Fibroblast of pulmonary artery (primary cell): ENCODE data around the gene DPP4.

ENCODE experiments used
- DNase-seq: peaks from one replicate; pipeline ENCODE4 v3.0.0-alpha.2; 2010; ENCODE audit warnings: low read depth
- H3K4me3 ChIP-seq: replicated peaks from 2 replicates; pipeline ENCODE4 v1.5.1; 2011; ENCODE audit warnings: low read depth, mild to moderate bottlenecking, control low read depth, low read length, moderate library complexity
- TF ChIP-seq, protein P1 (sequence below): IDR thresholded peaks from 2 replicates; pipeline ENCODE4 v1.5.1; 2011; ENCODE audit warnings: mild to moderate bottlenecking, control low read depth, low read length, inconsistent platforms; ENCODE audit errors: missing control alignments

The DPP4 gene

DNA sequence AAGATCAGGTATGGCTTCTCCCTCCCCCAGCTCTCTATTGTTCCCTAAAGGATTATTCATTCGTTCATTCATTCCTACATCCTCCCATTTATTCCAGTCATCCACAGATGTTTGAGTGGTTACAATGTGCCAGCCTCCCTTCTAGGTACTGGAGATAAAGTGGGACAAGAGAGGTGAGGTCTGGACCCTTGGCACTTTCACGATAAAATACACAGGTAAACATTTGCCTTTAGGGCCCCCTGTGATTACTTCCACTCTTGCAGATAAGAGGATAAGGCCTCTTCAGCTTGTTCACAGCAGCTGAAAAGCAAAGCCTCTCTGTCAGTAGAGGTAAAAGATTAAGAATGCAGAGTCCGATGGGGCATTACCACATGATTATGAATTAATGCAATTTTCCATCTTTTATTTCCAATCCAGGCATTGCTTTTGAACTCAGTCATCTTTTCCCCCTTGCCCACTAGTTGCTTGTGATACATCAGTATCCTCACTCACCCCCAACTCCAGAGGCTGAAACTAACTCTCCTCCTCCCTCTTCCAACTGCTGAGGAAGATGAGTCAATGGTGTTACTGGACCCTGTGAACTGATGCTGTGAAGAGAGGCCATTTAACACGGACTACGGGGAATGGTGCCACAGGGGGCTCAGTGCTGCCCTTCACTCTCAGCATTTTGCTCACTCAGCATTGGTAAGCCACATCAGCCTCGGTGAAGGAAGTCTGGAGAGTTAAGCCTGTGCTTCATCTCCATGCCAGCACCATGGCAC lies 1.1 kb upstream of the DPP4 start:
- no peak for DNase-seq
- TF ChIP-seq, protein P1, sequence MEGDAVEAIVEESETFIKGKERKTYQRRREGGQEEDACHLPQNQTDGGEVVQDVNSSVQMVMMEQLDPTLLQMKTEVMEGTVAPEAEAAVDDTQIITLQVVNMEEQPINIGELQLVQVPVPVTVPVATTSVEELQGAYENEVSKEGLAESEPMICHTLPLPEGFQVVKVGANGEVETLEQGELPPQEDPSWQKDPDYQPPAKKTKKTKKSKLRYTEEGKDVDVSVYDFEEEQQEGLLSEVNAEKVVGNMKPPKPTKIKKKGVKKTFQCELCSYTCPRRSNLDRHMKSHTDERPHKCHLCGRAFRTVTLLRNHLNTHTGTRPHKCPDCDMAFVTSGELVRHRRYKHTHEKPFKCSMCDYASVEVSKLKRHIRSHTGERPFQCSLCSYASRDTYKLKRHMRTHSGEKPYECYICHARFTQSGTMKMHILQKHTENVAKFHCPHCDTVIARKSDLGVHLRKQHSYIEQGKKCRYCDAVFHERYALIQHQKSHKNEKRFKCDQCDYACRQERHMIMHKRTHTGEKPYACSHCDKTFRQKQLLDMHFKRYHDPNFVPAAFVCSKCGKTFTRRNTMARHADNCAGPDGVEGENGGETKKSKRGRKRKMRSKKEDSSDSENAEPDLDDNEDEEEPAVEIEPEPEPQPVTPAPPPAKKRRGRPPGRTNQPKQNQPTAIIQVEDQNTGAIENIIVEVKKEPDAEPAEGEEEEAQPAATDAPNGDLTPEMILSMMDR = no peak
- H3K4me3 ChIP-seq = no peak overlapping the region

DNA sequence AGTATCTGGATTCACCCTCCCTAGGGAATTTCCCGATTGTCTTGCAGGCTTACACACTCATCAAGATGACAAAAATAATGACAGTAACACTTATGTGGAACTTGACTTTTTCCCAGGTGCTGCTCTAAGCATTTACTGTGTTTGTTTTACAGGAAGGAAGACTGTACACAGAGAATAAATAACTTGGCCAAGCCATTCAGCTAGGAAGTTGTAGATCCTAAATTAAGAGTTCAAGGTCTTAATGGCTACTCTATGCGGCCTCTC lies 549 bp upstream of the DPP4 start:
- no peak for DNase-seq
- TF ChIP-seq, protein P1 = no peak
- H3K4me3 ChIP-seq = peak overlapping the region; percentile 74

DNA sequence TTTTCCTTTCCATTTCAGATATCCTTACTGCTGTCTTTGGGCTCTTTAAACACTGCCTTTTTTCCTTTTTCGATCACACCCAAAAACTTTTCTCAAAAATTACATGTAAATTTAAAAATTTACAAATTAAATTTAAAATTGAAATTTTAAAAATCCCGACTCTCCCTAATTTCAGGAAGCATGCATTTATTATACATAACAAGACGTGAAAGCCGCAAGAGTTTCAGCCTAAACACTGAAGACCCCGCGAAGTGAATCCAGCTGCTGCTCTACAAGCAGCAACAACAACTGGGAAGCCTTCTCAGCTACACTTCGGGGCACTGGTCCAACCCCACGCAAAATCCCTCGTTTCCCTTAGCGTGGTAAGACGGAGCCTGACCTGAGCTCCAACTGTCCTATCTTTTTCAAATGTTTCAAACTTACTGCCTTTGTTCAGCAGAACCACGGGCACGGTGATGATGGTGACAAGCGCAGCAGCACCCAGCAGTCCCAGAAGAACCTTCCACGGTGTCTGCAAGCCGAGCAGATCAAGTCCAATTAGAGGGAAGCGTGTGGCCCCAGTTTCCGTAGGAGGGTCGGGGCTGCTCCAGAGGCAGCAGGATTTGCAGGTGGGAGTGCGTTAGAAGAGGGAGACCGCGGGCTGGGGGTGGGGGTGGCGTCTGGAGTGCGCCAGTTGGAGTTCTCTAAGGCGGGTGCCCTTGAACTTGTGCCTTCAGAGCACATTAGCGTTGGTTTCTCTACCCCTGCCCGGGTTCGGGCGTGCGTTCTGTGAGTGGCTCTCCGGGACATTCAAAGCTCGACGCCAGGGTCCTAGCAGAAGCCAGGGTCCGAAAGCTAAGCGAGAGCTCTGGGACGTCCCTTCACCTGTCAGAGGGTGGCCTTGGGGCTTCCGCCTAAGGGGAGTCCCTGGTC lies 783 bp downstream of the DPP4 start:
- TF ChIP-seq, protein P1 = no peak
- no peak for DNase-seq
- peak overlapping the region; percentile 74 for H3K4me3 ChIP-seq

DNA sequence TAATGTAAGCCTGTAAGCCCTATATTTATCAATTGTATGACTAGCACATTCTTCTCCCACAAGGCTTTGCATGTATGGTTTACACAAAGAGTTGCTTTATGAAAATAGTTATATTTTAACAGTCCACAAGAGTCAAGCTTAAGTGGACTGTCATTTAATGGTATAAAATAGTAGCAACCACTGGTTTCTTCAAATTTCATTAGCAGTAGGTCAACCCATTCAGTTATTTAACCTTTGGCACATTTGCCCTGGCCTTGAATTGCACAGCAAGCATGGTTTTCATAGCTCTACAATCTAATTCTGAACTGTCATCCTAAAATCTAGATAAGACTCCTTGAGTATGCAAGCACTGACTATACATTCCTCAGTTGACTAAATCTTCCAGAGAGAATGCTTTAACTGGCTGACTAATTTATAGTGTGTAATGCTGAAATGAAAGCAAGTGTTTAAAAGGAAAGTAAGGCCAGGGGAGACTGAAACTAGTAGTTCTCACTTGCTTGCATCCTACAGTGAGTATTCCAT lies 1.8 kb downstream of the DPP4 start:
- TF ChIP-seq, protein P1 = no peak
- DNase-seq = peak; percentile 72
- peak overlapping the region; percentile 74 for H3K4me3 ChIP-seq

DNA sequence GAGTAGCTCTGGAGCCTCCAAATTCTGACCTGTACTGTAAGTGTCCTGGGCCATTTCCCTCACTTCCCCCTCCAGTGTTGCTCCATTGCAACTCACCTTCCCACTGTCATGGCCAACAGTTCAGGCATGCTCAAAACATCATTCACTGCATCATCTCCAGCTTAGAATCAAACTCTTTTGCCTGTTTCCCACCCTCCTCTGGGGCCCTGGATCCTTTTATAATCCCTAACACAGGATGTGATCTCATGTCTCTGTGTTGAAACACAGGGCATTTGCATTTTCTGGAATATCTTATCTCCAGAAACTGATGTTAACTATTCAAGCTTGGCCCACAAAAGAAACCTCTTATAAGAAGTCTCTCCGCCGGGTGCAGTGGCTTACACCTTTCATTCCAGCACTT lies 3.0 kb downstream of the DPP4 start:
- DNase-seq = peak; percentile 83
- TF ChIP-seq, protein P1 = no peak
- peak overlapping the region; percentile 16 for H3K4me3 ChIP-seq

DNA sequence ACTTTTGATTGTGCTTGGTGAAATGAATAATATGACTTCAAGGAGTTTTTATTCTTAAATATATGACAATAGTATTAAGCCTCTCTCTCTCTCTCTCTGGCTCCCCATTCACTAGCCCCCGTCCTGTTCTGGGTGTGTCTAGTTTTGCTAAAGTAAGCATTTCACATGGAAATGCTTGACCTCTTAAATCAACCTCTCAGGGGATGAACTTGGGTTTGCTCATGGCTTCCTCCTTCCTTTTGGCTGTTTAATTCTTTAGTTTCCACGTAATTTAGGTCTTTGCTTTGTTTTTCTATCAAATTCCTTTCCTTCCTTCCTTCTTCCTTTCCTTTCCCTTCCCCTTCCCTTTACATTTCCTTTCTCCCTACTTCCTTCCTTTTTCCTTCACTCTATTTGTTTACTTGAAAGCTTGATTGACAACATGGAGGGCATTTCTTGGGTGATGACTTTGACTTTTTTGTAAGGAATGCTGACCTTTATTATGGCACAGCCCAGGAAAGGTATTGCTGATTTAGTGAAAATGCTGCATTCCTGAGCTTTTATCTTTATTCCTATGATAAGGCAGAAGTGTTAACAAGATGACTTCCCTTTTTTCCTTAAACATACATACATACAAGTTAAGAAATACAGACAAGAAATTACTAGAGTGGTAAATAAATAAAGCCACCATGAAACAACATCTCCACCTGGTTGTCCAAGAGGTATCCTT lies 3.6 kb downstream of the DPP4 start:
- DNase-seq = no peak
- TF ChIP-seq, protein P1 = no peak
- H3K4me3 ChIP-seq = peak overlapping the region; percentile 16
